Panc1 (cell line): Measurements from ENCODE around the gene COP1.

Experiments
- POLR2AphosphoS5 ChIP-seq: IDR thresholded peaks from 2 replicates; pipeline ENCODE4 v1.6.1; 2012; ENCODE audit warnings: mild to moderate bottlenecking, low read depth, low read length, moderate library complexity
- SIN3A ChIP-seq: IDR thresholded peaks from 2 replicates; pipeline ENCODE4 v1.6.1; 2012; ENCODE audit warnings: low read depth, mild to moderate bottlenecking, low read length, moderate library complexity, borderline replicate concordance; ENCODE audit not compliant: insufficient read depth
- TCF7L2 ChIP-seq: IDR thresholded peaks from 2 replicates; pipeline ENCODE4 v1.6.1; 2011; ENCODE audit warnings: mild to moderate bottlenecking, low read depth, low read length, inconsistent platforms
- TF ChIP-seq, protein P1 (sequence below): fragments of 450-650 bp; IDR thresholded peaks from 2 replicates; pipeline ENCODE4 v1.5.1; 2017; ENCODE audit warnings: mild to moderate bottlenecking
- TF ChIP-seq, protein P2 (sequence below), 2 experiments: IDR thresholded peaks; 2 replicates each; pipeline ENCODE4 v1.6.1; 2011 to 2012; ENCODE audit warnings: low read depth in 2 of 2, control low read depth in 1 of 2, low read length in 1 of 2, mild to moderate bottlenecking in 1 of 2, moderate library complexity in 1 of 2; ENCODE audit not compliant: insufficient read depth in 1 of 2

DNA sequence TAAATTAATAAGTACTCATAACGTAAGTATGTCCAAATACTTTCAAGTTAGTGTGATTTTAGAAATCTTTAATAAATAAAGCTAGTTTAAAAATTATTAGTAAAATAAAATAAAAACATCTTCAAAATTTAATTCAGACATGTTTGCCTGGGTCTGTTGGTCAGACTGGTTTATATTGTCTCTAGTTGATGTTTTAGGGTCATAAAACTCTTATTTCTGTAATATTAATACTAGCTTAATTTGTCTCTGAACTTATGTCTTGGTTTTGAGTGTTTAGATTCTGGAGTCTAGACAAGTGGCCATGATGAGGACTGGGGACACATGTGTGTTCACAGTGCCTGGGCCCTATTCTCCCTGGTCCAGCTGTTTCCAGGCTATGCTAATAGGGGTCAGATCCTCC lies 279.1 kb downstream of the COP1 start:
- no peak for TF ChIP-seq POLR2AphosphoS5
- TF ChIP-seq, protein P1, sequence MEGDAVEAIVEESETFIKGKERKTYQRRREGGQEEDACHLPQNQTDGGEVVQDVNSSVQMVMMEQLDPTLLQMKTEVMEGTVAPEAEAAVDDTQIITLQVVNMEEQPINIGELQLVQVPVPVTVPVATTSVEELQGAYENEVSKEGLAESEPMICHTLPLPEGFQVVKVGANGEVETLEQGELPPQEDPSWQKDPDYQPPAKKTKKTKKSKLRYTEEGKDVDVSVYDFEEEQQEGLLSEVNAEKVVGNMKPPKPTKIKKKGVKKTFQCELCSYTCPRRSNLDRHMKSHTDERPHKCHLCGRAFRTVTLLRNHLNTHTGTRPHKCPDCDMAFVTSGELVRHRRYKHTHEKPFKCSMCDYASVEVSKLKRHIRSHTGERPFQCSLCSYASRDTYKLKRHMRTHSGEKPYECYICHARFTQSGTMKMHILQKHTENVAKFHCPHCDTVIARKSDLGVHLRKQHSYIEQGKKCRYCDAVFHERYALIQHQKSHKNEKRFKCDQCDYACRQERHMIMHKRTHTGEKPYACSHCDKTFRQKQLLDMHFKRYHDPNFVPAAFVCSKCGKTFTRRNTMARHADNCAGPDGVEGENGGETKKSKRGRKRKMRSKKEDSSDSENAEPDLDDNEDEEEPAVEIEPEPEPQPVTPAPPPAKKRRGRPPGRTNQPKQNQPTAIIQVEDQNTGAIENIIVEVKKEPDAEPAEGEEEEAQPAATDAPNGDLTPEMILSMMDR, result no peak
- TF ChIP-seq, protein P2, sequence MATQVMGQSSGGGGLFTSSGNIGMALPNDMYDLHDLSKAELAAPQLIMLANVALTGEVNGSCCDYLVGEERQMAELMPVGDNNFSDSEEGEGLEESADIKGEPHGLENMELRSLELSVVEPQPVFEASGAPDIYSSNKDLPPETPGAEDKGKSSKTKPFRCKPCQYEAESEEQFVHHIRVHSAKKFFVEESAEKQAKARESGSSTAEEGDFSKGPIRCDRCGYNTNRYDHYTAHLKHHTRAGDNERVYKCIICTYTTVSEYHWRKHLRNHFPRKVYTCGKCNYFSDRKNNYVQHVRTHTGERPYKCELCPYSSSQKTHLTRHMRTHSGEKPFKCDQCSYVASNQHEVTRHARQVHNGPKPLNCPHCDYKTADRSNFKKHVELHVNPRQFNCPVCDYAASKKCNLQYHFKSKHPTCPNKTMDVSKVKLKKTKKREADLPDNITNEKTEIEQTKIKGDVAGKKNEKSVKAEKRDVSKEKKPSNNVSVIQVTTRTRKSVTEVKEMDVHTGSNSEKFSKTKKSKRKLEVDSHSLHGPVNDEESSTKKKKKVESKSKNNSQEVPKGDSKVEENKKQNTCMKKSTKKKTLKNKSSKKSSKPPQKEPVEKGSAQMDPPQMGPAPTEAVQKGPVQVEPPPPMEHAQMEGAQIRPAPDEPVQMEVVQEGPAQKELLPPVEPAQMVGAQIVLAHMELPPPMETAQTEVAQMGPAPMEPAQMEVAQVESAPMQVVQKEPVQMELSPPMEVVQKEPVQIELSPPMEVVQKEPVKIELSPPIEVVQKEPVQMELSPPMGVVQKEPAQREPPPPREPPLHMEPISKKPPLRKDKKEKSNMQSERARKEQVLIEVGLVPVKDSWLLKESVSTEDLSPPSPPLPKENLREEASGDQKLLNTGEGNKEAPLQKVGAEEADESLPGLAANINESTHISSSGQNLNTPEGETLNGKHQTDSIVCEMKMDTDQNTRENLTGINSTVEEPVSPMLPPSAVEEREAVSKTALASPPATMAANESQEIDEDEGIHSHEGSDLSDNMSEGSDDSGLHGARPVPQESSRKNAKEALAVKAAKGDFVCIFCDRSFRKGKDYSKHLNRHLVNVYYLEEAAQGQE (IDR thresholded peaks at IDR 0.05; ENCODE audit: insufficient read depth in 1 of 2, low read depth in 2 of 2, low read length in 1 of 2), result no peak
- no peak for TF ChIP-seq SIN3A
- TF ChIP-seq TCF7L2, result no peak
